ENCODE data around the gene TMEM203. TPM values are rescaled to one million over a fixed set of nuclear protein-coding genes. Genes with fewer than 3 reads are reported as not detected.
"Not testable (repeated sequence)": the region's sequence is repeated elsewhere in the genome, so short reads cannot be mapped to it uniquely, and the experiment has no call there.

The TMEM203 gene
- total RNA-seq, 5 donors from 2014 or later (not counting 1 experiment from before 2014, with no cell fraction given) = 23.7 to 44.7 (median 42.1) TPM

DNA sequence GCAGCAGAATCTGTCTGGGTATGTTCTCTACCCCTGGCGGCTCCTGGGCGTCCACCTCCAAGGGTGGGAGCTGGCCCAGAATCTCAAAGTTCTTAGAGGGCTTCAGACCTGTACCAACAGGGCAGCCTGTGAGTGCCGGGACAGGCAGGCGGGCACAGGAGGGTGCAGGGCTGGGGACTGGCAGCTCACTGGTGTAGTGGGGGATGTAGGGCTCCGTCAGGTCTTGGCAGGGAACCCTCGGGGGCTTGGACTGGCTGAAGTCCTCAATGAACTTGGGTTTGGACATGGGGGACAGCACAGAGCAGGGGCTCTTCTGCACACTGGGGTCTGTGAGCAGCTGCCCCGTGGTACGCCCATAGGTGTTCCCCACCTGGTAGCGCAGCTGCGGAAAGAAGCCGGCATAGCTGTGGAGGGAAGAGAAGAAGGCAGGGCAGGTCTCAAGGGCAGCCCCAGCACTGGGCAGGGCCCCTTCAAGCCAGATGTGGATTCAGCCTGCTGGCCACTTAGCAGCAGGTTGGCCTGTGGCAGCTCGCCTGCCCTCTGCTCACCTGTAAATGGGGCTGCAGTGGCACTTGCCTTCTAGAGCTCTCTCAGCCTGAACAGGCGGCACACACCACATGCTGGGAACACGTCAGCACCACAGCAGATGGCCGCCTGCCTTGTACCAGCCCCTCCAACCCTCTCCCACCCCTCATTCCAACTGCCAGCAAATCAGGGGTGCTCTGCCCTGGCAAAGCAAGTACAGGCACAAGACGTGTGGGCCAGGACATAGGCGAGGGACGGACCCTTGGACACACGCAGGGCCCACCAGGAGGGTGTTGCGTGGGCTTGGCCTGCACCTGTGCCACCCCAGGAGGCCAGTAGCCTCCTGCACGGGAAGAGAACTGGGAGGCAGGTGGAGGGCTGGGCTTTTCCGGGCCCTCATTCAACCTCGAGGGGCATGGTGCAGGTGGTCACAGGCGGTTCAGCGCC, 40.3 kb upstream of the TMEM203 start:
- Histone ChIP-seq H3K4me1 (ENCODE audit: control insufficient read depth in 1 of 2, extremely low read depth in 1 of 2, insufficient read depth in 2 of 2, low read length in 2 of 2) (peaks cover 2 to 27% of the 10 kb centered on the region in 2 experiments), H3K36me3 (ENCODE audit: control insufficient read depth in 2 of 2, extremely low read depth in 1 of 2, insufficient read depth in 1 of 2, low read length in 1 of 2) (peaks cover 0 to 19% of the 10 kb centered on the region in 2 donors), H3K27ac (ENCODE audit: low read length) (no peak overlapping the region), H3K4me3 (ENCODE audit: control insufficient read depth in 1 of 2, extremely low read depth in 1 of 2, low read length in 1 of 2) (no peak overlapping the region), H3K9me3 (no peaks in the 10 kb centered on the region), H3K27me3 (replicated peaks in 1 of 2; ENCODE audit: control insufficient read depth in 2 of 2, extremely low read depth in 1 of 2, insufficient read depth in 2 of 2, low read length in 1 of 2) (no peaks in the 10 kb centered on the region)
- Mint-ChIP-seq H3K36me3 (peaks cover 14% of the 10 kb centered on the region), H3K27ac (no peak overlapping the region), H3K27me3 (no peaks in the 10 kb centered on the region), H3K9me3 (no peaks in the 10 kb centered on the region), H3K4me1 (peaks cover 16 to 23% (median 19%) of the 10 kb centered on the region in 3 donors), H3K4me3 (no peak overlapping the region)
- no peak for DNase-seq
- CTCF ChIA-PET = no interaction called here
- POLR2A ChIA-PET = no interaction called here
- ATAC-seq (replicated peaks in 1 of 4) = no peak
- WGBS (ENCODE audit: insufficient coverage) = 91% methylated on average over 22 of the region's 25 CpGs

DNA sequence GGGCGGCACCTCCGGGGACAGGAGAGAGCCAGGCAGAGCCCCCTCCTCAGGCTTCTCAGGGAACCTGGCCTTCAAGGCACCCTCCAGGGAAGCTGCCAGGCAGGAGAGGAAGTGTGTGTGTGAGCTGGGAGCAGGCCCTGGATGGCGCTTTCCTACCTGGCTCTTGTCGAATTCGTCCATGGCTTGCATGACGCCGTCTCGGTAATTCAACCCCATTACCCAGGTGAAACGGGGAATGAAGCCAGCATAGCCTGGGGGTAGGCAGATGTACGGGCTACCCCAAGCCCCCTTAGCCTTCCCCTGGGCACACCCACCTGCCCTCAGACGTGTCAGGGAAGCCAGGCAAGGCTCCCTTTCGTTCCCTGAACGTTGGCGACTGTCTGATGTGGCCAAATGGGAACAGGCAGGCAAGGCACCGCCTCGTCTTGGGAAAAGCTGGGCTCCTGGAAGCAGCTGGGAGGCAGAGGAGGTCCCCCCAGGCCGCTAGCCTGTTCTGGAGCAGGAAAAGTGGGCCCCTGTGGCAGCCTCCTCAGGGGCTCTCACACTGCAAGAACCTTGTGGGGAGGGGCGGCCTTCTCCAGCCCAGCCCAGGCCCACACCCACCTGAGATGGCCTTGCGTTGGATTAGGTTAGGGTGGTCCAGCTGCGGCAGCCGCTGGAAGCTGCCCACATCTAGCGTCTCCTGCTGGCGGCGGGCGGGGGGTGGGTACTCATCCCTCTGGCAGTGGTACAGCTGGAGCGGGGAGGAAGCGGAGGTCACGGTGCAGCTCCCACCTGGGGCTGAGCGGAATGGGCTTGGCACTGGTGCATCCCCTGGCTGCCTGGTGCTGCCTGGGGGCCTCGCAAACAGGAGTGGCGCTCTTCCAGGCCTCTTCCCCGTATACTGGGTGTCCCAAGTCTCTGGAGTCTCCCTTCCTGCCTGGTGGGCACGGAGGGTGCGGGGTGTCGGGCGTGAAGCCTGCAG, 39.3 kb upstream of the TMEM203 start:
- WGBS (ENCODE audit: insufficient coverage) = 94% methylated on average over 27 of the region's 36 CpGs
- Histone ChIP-seq H3K4me3 (ENCODE audit: control insufficient read depth in 1 of 2, extremely low read depth in 1 of 2, low read length in 1 of 2) (no peak overlapping the region), H3K4me1 (ENCODE audit: control insufficient read depth in 1 of 2, extremely low read depth in 1 of 2, insufficient read depth in 2 of 2, low read length in 2 of 2) (peaks cover 2 to 31% of the 10 kb centered on the region in 2 experiments), H3K36me3 (ENCODE audit: control insufficient read depth in 2 of 2, extremely low read depth in 1 of 2, insufficient read depth in 1 of 2, low read length in 1 of 2) (peaks cover 0 to 19% of the 10 kb centered on the region in 2 donors), H3K27ac (ENCODE audit: low read length) (no peak overlapping the region), H3K27me3 (replicated peaks in 1 of 2; ENCODE audit: control insufficient read depth in 2 of 2, extremely low read depth in 1 of 2, insufficient read depth in 2 of 2, low read length in 1 of 2) (no peaks in the 10 kb centered on the region), H3K9me3 (no peaks in the 10 kb centered on the region)
- Mint-ChIP-seq H3K27me3 (no peaks in the 10 kb centered on the region), H3K9me3 (no peaks in the 10 kb centered on the region), H3K36me3 (peaks cover 14% of the 10 kb centered on the region), H3K4me1 (peaks cover 18 to 25% (median 19%) of the 10 kb centered on the region in 3 donors), H3K4me3 (no peak overlapping the region), H3K27ac (no peak overlapping the region)
- no peak for DNase-seq
- ChIA-PET POLR2A (interaction anchor here in 1 of 2 donors (0.6 kb wide), 1 partner anchor 112 kb away, joined by 10 read pairs; no protein-coding TSS in a partner anchor), CTCF (interaction anchor here in 1 of 2 donors (0.6 kb wide), 1 partner anchor 112 kb away, joined by 6 read pairs; no protein-coding TSS in a partner anchor)
- no peak for ATAC-seq (replicated peaks in 1 of 4)

DNA sequence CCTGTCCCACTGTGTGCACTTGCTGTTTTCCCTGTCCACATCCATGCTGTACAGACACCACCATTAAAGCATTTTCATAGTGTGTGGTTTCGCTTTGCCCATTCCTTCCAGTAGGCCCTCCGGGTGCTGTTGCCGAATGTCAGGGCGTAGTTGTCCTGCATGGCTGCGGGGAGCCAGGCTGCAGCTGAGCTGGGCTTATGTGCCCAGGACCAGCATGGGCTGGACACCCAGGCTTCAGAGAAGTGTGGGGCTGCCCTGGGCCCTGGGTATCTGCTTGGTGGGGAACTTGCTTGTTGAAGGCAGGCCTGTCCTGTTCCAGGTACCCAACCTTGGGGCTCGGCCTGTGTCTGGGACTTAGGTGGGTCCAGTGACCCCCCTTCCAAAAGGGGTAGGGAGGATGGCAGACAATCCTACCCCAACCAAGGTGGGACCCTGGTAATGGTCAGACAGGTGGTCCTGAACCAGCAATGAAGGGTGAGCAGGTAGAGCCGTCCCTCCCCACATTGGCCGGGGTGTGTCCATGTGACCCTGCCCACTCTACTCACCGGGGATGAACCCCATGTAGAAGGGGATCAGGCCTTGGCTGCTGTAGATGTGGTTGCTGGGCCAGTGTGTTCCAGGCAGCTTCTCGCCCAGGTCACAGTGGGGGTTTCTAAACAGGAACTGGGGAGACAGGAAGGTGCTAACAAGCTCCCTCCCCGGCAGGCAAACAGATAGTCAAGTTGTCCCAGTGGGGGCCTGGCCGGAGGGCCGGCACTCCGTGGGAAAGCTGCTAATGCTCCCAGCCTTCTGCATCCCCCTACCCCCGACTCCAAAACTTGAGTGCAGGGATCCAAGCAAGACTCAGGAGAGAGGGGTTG, 38.4 kb upstream of the TMEM203 start:
- H3K27ac Mint-ChIP-seq = no peak overlapping the region
- ChIA-PET POLR2A (interaction anchor here in 1 of 2 donors (0.6 kb wide), 1 partner anchor 158 kb away, joined by 7 read pairs; no protein-coding TSS in a partner anchor), CTCF (no interaction called here)
- H3K9me3 ChIP-seq = no peaks in the 10 kb centered on the region
- H3K4me1 ChIP-seq (ENCODE audit: control insufficient read depth in 1 of 2, extremely low read depth in 1 of 2, insufficient read depth in 2 of 2, low read length in 2 of 2) = peaks cover 2 to 40% of the 10 kb centered on the region in 2 experiments
- H3K4me1 Mint-ChIP-seq = peaks cover 21 to 31% (median 24%) of the 10 kb centered on the region in 3 donors
- 100% methylated on average over 7 of the region's 15 CpGs for WGBS (ENCODE audit: insufficient coverage)
- H3K36me3 Mint-ChIP-seq = peaks cover 14% of the 10 kb centered on the region
- H3K36me3 ChIP-seq (ENCODE audit: control insufficient read depth in 2 of 2, extremely low read depth in 1 of 2, insufficient read depth in 1 of 2, low read length in 1 of 2) = peaks cover 2 to 19% of the 10 kb centered on the region in 2 donors
- no peak overlapping the region for H3K27ac ChIP-seq (ENCODE audit: low read length)
- H3K9me3 Mint-ChIP-seq = no peaks in the 10 kb centered on the region
- no peaks in the 10 kb centered on the region for H3K27me3 Mint-ChIP-seq
- ATAC-seq (replicated peaks in 1 of 4) (no peak), DNase-seq (no peak)
- H3K27me3 ChIP-seq (replicated peaks in 1 of 2; ENCODE audit: control insufficient read depth in 2 of 2, extremely low read depth in 1 of 2, insufficient read depth in 2 of 2, low read length in 1 of 2) = no peaks in the 10 kb centered on the region
- H3K4me3 Mint-ChIP-seq = peak overlapping the region in 2 of 3 donors; percentile 82 to 84
- H3K4me3 ChIP-seq (ENCODE audit: control insufficient read depth in 1 of 2, extremely low read depth in 1 of 2, low read length in 1 of 2) = no peak overlapping the region

DNA sequence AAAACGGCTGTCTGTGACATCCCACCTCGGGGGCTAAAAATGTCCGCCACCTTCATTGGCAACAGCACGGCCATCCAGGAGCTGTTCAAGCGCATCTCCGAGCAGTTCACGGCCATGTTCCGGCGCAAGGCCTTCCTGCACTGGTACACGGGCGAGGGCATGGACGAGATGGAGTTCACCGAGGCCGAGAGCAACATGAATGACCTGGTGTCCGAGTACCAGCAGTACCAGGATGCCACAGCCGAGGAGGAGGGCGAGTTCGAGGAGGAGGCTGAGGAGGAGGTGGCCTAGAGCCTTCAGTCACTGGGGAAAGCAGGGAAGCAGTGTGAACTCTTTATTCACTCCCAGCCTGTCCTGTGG, 37.8 kb upstream of the TMEM203 start:
- ATAC-seq (replicated peaks in 1 of 4); H3K4me3 ChIP-seq (ENCODE audit: control insufficient read depth in 1 of 2, extremely low read depth in 1 of 2, low read length in 1 of 2); POLR2A ChIA-PET; CTCF ChIA-PET; H3K9me3 ChIP-seq; H3K9me3 Mint-ChIP-seq; H3K27me3 Mint-ChIP-seq; H3K27ac ChIP-seq (ENCODE audit: low read length); DNase-seq; H3K27ac Mint-ChIP-seq; H3K27me3 ChIP-seq (replicated peaks in 1 of 2; ENCODE audit: control insufficient read depth in 2 of 2, extremely low read depth in 1 of 2, insufficient read depth in 2 of 2, low read length in 1 of 2): not testable (repeated sequence)
- peaks cover 3 to 19% of the 10 kb centered on the region in 2 donors for H3K36me3 ChIP-seq (ENCODE audit: control insufficient read depth in 2 of 2, extremely low read depth in 1 of 2, insufficient read depth in 1 of 2, low read length in 1 of 2)
- WGBS (ENCODE audit: insufficient coverage) = 93% methylated on average over 7 of the region's 18 CpGs
- H3K4me3 Mint-ChIP-seq = peak overlapping the region in 2 of 3 donors; percentile 82 to 84
- H3K4me1 Mint-ChIP-seq = peaks cover 26 to 34% (median 29%) of the 10 kb centered on the region in 3 donors
- peaks cover 14% of the 10 kb centered on the region for H3K36me3 Mint-ChIP-seq
- peaks cover 2 to 46% of the 10 kb centered on the region in 2 experiments for H3K4me1 ChIP-seq (ENCODE audit: control insufficient read depth in 1 of 2, extremely low read depth in 1 of 2, insufficient read depth in 2 of 2, low read length in 2 of 2)

DNA sequence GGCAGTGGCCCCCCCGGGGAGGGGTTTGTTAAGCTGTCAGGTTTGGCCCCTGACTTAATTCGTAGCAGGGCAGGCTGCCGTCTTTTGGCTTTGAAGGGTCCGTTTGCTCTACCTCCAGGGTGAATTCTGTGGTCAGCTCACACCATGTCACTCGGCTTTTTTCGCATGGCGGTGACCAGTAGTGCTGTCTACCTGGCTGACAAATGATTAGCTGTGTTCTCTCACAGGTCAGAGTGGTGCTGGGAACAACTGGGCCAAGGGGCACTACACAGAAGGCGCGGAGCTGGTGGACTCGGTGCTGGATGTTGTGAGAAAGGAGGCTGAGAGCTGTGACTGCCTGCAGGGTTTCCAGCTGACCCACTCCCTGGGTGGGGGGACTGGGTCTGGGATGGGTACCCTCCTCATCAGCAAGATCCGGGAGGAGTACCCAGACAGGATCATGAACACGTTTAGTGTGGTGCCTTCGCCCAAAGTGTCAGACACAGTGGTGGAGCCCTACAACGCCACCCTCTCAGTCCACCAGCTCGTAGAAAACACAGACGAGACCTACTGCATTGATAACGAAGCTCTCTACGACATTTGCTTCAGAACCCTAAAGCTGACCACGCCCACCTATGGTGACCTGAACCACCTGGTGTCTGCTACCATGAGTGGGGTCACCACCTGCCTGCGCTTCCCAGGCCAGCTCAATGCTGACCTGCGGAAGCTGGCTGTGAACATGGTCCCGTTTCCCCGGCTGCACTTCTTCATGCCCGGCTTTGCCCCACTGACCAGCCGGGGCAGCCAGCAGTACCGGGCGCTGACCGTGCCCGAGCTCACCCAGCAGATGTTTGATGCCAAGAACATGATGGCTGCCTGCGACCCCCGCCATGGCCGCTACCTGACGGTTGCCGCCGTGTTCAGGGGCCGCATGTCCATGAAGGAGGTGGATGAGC, 37.1 kb upstream of the TMEM203 start:
- Mint-ChIP-seq H3K36me3 (peaks cover 14% of the 10 kb centered on the region), H3K27ac (peak overlapping the region; percentile 80 to 82), H3K27me3 (no peaks in the 10 kb centered on the region), H3K4me1 (peaks cover 29 to 36% (median 31%) of the 10 kb centered on the region in 3 donors), H3K4me3 (peak overlapping the region; percentile 76 to 84 (median 82)), H3K9me3 (no peaks in the 10 kb centered on the region)
- peak overlapping the region; percentile 55 to 58 for H3K4me3 ChIP-seq (ENCODE audit: control insufficient read depth in 1 of 2, extremely low read depth in 1 of 2, low read length in 1 of 2)
- POLR2A ChIA-PET = no interaction called here
- H3K4me1 ChIP-seq (ENCODE audit: control insufficient read depth in 1 of 2, extremely low read depth in 1 of 2, insufficient read depth in 2 of 2, low read length in 2 of 2) = peaks cover 2 to 52% of the 10 kb centered on the region in 2 experiments
- H3K27me3 ChIP-seq (replicated peaks in 1 of 2; ENCODE audit: control insufficient read depth in 2 of 2, extremely low read depth in 1 of 2, insufficient read depth in 2 of 2, low read length in 1 of 2) = no peaks in the 10 kb centered on the region
- peak overlapping the region; percentile 40 for H3K27ac ChIP-seq (ENCODE audit: low read length)
- WGBS (ENCODE audit: insufficient coverage) = 83% methylated on average over 28 of the region's 36 CpGs
- H3K36me3 ChIP-seq (ENCODE audit: control insufficient read depth in 2 of 2, extremely low read depth in 1 of 2, insufficient read depth in 1 of 2, low read length in 1 of 2) = peaks cover 3 to 19% of the 10 kb centered on the region in 2 donors
- ATAC-seq (replicated peaks in 1 of 4) (no peak), DNase-seq (no peak)
- CTCF ChIA-PET = no interaction called here
- no peaks in the 10 kb centered on the region for H3K9me3 ChIP-seq
